CD4-positive, alpha-beta T cell treated with Interleukin-1 beta for 1 hour (primary cell): ENCODE results near the gene CPE.

Experiments
- DNase-seq, 2 donors: peaks; one replicate each; pipeline ENCODE4 v3.0.0-alpha.2; 2020 to 2022

CPE gene

GRCh38 chr4:165516281-165516833 is 137.5 kb downstream of the CPE start:
- no peak for DNase-seq

- no peak for DNase-seq
Measured at GRCh38 chr4:165517216-165517615, 138.4 kb downstream of the CPE start.

- DNase-seq, result no peak
Measured at GRCh38 chr4:165518024-165518616, 139.3 kb downstream of the CPE start.

GRCh38 chr4:165518686-165519085 is 139.9 kb downstream of the CPE start:
- DNase-seq, result no peak

- no peak for DNase-seq
Measured at GRCh38 chr4:165519591-165519990, 140.8 kb downstream of the CPE start.

- no peak for DNase-seq
Measured at GRCh38 chr4:165520086-165520485, 141.3 kb downstream of the CPE start.

GRCh38 chr4:165522050-165522449 is 143.2 kb downstream of the CPE start:
- no peak for DNase-seq

GRCh38 chr4:165524532-165525190 is 145.9 kb downstream of the CPE start:
- no peak for DNase-seq

- DNase-seq, result no peak
Measured at GRCh38 chr4:165532976-165533375, 154.2 kb downstream of the CPE start.

- peak in 1 of 2 donors; percentile 41 for DNase-seq
Measured at GRCh38 chr4:165537028-165537648, 158.3 kb downstream of the CPE start.

- DNase-seq, result no peak
Measured at GRCh38 chr4:165539801-165540200, 161.0 kb downstream of the CPE start.

GRCh38 chr4:165540206-165540830 is 161.5 kb downstream of the CPE start:
- DNase-seq, result no peak

- DNase-seq, result no peak
Measured at GRCh38 chr4:165541851-165542459, 163.1 kb downstream of the CPE start.

GRCh38 chr4:165542476-165542875 is 163.7 kb downstream of the CPE start:
- DNase-seq, result no peak
